Ectodermal cell (in vitro differentiated cells): ENCODE results near the gene ARHGAP1.
"Not testable (repeated sequence)": the region's sequence is repeated elsewhere in the genome, so short reads cannot be mapped to it uniquely, and the experiment has no call there.

Experiments
- H3K27ac ChIP-seq: 2 replicates; pipeline ENCODE4 v1.7.0; 2013; ENCODE audit warnings: mild to moderate bottlenecking, low read depth, low read length; ENCODE audit not compliant: insufficient read depth, poor library complexity, severe bottlenecking
- H3K27me3 ChIP-seq: 2 replicates; pipeline ENCODE4 v1.7.0; 2013; ENCODE audit warnings: mild to moderate bottlenecking, low read length; ENCODE audit not compliant: insufficient read depth, control insufficient read depth, poor library complexity, severe bottlenecking
- H3K36me3 ChIP-seq: one replicate; pipeline ENCODE4 v1.7.0; 2013; ENCODE audit warnings: low read length; ENCODE audit not compliant: control insufficient read depth, insufficient read depth
- H3K4me1 ChIP-seq: one replicate; pipeline ENCODE4 v1.7.0; 2013; ENCODE audit warnings: low read length; ENCODE audit not compliant: control insufficient read depth, insufficient read depth
- H3K4me3 ChIP-seq: 2 replicates; pipeline ENCODE4 v1.7.0; 2013; ENCODE audit warnings: low read depth, low read length, control low read depth; ENCODE audit not compliant: insufficient read depth
- H3K9me3 ChIP-seq: 2 replicates; pipeline ENCODE4 v1.7.0; 2013; ENCODE audit warnings: mild to moderate bottlenecking, low read length, moderate library complexity; ENCODE audit not compliant: control insufficient read depth
- WGBS, 2 experiments: methylation state at CpG; one replicate each; pipeline ENCODE4 v1.1.7; 2013; ENCODE audit warnings: missing lambda C conversion rate in 2 of 2; 5-methylcytosine and 5-hydroxymethylcytosine counted together

The ARHGAP1 gene

DNA sequence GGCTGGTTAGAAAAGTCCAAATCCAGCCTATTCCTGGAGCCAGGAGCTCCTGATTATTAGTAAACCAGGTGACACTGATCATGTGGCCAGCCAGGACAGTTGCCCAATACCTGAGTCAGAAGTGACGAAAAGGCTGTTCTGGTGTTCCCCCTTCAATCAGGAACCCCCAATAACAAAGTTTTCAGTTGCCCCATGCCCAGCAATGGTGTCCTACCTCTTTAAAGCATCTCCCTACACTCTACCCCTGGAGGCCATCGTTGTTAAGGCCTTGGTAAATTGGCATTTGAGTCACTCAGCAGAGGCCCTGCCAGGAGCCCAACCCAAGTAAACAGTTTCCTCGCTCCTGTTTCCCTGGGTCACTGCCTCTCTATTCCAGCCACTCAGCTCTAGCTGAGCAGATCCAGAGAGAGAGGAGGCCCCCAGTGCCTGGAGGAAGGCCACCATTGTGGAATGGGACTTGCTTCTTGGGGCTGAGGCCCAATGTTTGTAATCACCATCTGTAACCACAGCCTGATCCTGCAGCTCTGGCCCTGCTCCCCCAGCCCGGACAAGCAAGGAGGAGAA is 25.0 kb downstream of the ARHGAP1 start:
- Histone ChIP-seq H3K36me3 (peaks cover 12% of the 10 kb centered on the region), H3K4me3 (no peak overlapping the region), H3K27me3 (no peaks in the 10 kb centered on the region), H3K27ac (peak overlapping the region; percentile 39), H3K9me3 (no peaks in the 10 kb centered on the region), H3K4me1 (peaks cover 11% of the 10 kb centered on the region)
- WGBS, 2 experiments, result 79 to 83% methylated on average over 4 of the region's 4 CpGs

DNA sequence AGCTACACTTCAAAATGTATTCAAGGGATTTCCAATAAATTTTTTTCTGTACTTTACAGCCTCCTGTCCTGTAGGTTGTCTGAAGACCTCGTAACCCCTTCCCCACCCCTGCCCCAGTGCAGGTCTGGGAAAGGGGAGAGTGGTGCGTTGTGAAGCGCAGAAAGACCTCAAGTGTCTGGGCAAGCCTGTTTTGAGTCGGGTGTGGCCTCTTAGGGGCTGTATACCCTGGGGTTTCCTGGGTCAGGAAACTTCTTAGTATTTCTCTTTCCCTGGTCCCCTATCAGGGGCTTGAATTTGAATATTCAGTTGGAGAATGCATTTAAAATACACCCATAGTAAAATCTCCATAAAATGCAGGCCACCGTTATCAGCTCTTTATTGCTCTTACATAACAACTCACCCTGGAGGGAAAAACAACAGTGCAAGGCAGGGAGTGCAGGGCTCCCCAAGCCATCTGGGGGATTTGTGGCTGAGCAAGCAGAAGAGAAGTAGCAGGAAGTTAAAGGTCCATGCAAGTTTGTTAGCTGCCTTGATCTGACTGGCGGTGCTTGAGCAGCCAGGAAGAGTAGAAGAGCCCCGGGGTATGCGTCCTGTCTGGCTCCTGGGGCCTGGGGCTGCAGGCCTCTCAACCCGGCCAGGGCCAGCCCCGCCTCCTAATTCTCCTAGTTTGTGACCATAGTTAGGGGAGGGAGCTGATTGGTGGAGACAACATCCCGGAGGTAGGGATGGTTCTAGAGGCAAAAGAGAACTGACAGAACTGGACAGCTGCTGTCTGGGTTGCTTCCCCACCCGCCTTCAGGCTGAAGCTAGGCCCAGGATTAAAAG is 25.7 kb downstream of the ARHGAP1 start:
- Histone ChIP-seq H3K27ac (peak overlapping the region; percentile 39), H3K27me3 (no peaks in the 10 kb centered on the region), H3K36me3 (peaks cover 15% of the 10 kb centered on the region), H3K4me1 (peaks cover 11% of the 10 kb centered on the region), H3K9me3 (no peaks in the 10 kb centered on the region), H3K4me3 (no peak overlapping the region)
- 41 to 45% methylated on average over 11 to 12 of the region's 12 CpGs for WGBS, 2 experiments

DNA sequence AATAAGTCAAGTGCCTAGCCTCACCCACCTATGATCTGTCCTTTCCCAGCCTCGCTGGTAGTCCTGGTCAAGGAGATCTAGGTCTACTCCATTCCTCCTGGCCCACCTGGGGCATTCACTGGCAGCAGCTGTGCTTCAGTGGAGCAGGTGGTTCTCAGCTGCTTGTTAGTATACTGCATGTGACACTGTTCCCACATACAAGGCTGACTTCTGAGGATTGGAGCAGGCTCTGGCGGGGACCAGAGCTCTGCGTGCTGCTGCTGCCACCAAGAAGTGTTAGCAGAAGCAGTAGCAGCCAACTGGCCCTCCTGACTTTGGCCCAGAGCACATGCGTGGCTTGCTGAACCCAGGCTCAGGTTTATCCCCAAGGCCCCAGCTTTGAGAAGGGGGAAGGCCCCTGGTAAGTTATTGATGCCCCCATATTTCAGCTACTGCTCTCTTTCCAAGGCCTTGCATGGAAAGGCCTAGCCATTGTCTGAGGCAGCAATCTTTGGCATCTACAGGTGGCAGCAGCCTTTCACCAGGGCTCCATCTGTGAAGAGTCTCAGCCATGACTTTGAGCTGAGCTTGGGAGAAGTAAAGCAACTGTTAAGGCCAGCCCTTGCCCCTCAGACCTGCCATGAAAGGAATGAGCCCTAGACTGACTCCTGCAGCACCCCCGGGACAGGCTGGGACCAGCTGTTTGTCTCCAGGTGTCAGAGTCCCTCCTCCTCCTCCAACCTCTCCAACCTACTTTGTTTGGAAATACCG is 26.5 kb downstream of the ARHGAP1 start:
- WGBS, 2 experiments, result 88 to 94% methylated on average over 6 of the region's 6 CpGs

DNA sequence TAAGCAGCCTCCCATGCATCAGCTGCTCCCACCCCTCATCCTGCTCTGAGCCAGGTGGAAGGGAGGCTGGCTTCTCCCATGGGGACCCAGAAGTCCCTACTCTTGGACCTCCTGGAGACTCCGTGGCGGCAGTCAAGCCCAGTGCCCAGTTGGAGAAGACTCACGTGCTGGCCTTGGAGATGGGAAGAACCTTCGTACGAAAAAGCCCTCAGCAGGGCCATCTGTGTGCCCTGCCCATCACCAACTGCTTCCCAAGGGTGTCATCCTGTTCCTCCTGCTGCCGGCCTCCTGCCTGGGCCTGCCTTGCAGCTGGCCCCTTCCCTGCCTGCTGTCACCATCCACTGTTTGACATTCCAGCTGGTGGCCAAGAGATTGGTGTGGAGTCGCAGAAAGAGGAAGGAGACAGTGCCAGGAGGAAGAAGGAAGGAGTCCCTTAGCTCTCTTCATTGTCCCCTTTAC is 28.0 kb downstream of the ARHGAP1 start:
- Histone ChIP-seq H3K4me3 (no peak overlapping the region), H3K4me1 (peaks cover 11% of the 10 kb centered on the region), H3K27me3 (no peaks in the 10 kb centered on the region), H3K9me3 (no peaks in the 10 kb centered on the region), H3K27ac (no peak overlapping the region), H3K36me3 (peaks cover 37% of the 10 kb centered on the region)
- 78 to 81% methylated on average over 7 of the region's 7 CpGs for WGBS, 2 experiments

More for the DNA sequence above, 26.5 kb downstream of the ARHGAP1 start:
- no peaks in the 10 kb centered on the region for H3K27me3 ChIP-seq
- H3K27ac ChIP-seq, result no peak overlapping the region
- peaks cover 11% of the 10 kb centered on the region for H3K4me1 ChIP-seq
- H3K4me3 ChIP-seq, result no peak overlapping the region
- no peaks in the 10 kb centered on the region for H3K9me3 ChIP-seq
- H3K36me3 ChIP-seq, result peaks cover 23% of the 10 kb centered on the region

DNA sequence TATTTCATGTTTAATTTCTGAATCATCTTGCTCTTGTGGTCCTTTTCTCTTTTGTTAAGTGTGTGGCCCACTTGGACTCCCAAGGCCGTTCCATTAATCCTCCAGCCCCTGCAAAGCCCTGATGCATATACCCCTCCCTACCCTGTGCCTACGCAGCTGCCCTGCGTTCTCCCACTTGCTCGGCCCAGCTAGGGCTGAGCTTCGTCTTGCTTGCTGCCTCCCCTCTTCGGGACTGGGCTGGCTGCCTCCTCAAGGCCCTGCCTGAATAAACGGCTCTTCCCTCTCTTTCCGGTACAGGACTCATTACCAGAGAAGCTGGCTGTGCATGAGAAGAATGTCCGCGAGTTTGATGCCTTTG is 28.5 kb downstream of the ARHGAP1 start:
- H3K4me3 ChIP-seq, result no peak overlapping the region
- WGBS, 2 experiments, result 94 to 95% methylated on average over 10 of the region's 10 CpGs
- peaks cover 11% of the 10 kb centered on the region for H3K4me1 ChIP-seq
- no peak overlapping the region for H3K27ac ChIP-seq
- no peaks in the 10 kb centered on the region for H3K9me3 ChIP-seq
- H3K36me3 ChIP-seq, result peaks cover 41% of the 10 kb centered on the region
- H3K27me3 ChIP-seq, result no peaks in the 10 kb centered on the region

DNA sequence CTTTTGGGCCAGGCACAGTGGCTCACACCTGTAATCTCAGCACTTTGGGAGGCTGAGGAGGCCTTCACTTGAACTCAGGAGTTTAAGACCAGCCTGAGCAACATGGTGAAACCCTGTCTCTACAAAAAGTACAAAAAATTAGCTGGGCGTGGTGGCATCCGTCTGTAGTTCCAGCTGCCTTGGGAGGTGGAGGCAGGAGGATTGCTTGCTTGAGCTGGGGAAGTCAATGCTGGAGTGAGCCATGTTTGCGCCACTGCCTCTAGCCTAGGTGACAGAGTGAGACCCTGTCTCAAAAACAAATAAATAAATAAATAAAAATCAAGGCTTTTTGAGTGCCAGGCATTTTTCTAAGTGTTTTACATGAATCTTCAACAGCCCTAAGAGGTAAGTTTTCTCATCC is 29.9 kb downstream of the ARHGAP1 start:
- peaks cover 41% of the 10 kb centered on the region for H3K36me3 ChIP-seq
- WGBS, 2 experiments, result 94 to 96% methylated on average over 3 of the region's 3 CpGs
- peaks cover 11% of the 10 kb centered on the region for H3K4me1 ChIP-seq
- H3K27me3 ChIP-seq, H3K9me3 ChIP-seq, H3K4me3 ChIP-seq, H3K27ac ChIP-seq: not testable (repeated sequence)

DNA sequence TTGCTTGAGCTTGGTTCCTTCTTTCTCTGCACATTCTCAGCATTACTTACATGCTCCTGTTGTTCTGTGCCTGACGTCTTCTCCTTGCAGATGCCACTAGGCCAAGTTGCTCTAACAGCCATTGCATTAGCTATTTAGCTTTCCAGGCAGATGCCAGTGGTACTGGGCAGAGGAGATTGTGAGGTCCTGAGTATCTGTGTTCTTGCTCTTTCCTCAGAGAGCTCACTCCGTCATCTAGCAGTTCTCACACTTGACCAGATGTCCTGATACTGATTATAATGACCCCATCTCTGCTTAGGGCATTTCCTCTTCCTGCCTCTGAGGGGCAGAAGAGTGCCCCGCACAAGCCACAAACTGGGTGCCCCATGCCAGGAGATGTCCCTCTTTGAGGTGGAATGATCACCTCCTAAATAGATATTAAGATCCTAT is 30.7 kb downstream of the ARHGAP1 start:
- Histone ChIP-seq H3K27ac (no peak overlapping the region), H3K27me3 (no peaks in the 10 kb centered on the region), H3K4me1 (peaks cover 4% of the 10 kb centered on the region), H3K4me3 (no peak overlapping the region), H3K36me3 (peaks cover 48% of the 10 kb centered on the region), H3K9me3 (no peaks in the 10 kb centered on the region)
- 91% methylated on average over 3 of the region's 3 CpGs for WGBS, 2 experiments

DNA sequence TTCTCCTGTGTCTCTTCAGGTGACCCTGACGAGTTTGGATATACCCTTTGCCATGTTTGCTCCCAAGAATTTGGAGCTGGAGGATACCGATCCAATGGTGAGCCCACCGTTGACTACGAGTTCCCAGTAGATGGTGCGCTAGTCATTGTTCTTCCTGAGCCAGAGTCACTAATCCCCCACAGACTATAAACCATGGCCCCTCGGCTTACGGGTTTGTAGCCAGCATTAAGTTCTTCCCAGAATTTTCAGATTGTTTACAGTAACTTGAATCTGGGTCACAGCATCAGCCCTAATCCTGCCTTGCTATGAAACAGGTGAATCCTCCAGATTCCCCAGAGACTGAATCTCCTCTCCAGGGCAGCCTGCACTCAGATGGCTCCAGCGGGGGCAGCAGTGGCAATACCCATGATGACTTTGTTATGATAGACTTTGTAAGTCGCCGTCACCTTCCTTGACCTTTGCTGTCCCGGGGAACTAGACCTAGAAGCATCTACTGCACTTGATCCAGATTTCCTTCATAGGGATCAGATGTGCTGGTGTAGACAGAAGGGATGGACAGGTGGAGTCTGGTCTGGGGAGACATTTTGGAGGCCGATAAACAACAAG is 31.8 kb downstream of the ARHGAP1 start:
- H3K27ac ChIP-seq, result no peak overlapping the region
- H3K4me1 ChIP-seq, result peaks cover 3% of the 10 kb centered on the region
- WGBS, 2 experiments, result 95 to 97% methylated on average over 12 of the region's 12 CpGs
- H3K9me3 ChIP-seq, result no peaks in the 10 kb centered on the region
- no peak overlapping the region for H3K4me3 ChIP-seq
- no peaks in the 10 kb centered on the region for H3K27me3 ChIP-seq
- H3K36me3 ChIP-seq, result peaks cover 48% of the 10 kb centered on the region

DNA sequence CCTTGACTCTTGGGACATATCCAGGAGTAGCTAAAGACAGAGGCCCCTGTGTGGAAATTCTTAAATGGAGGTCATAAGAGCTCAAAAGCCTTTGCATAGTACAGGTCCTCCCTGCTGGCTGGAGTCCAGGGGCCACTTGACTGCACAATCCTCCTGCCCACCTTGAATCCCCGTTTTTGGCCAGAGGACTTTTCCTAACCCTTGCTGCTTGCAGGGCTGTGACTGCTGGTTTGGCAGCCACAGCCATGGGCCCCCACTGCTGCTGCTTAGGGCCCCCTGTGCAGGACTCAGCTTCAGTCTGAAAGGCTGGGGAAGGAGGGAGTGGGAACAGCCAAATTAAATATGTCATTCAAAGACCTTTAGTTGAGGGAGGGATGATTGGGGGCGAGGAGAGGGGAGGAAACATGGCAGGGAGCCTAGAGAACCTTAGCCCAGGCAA is 33.4 kb downstream of the ARHGAP1 start:
- Histone ChIP-seq H3K9me3 (no peaks in the 10 kb centered on the region), H3K27ac (no peak overlapping the region), H3K36me3 (peaks cover 45% of the 10 kb centered on the region), H3K4me3 (no peak overlapping the region), H3K27me3 (no peaks in the 10 kb centered on the region), H3K4me1 (peaks cover 3% of the 10 kb centered on the region)
- WGBS, 2 experiments, result 91 to 93% methylated on average over 2 of the region's 2 CpGs

DNA sequence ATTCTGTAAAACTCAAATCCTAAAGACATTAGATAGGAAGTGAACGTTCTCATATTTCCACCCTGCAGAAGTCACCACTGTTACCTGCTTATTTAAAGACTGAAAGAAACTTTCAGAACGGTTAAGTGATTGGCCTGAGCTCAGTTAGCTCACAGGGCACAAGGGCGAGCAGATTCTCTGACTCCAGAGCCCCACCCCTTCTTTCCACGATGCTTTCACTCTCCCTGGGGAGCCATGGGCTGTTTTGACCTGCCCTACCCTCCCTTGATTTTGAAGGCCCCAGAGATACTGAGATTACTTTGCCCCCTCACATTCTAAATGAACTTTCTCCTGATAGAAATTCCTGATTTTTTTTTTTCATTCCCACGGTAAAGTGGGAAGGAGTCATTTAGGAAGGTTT is 33.9 kb downstream of the ARHGAP1 start:
- Histone ChIP-seq H3K4me1 (peaks cover 3% of the 10 kb centered on the region), H3K9me3 (no peaks in the 10 kb centered on the region), H3K36me3 (peaks cover 45% of the 10 kb centered on the region), H3K27me3 (no peaks in the 10 kb centered on the region), H3K27ac (no peak overlapping the region), H3K4me3 (no peak overlapping the region)
- WGBS, 2 experiments, result 82 to 85% methylated on average over 4 to 5 of the region's 5 CpGs
